Measurements from ENCODE around the gene WDR81.

GRCh38 chr17:1752425-1753262 is 28.1 kb downstream of the WDR81 start:
- no peak for TF ChIP-seq CTCF (tag by site-specific recombination; IDR thresholded peaks at IDR 0.05)
- TF ChIP-seq, protein P1, sequence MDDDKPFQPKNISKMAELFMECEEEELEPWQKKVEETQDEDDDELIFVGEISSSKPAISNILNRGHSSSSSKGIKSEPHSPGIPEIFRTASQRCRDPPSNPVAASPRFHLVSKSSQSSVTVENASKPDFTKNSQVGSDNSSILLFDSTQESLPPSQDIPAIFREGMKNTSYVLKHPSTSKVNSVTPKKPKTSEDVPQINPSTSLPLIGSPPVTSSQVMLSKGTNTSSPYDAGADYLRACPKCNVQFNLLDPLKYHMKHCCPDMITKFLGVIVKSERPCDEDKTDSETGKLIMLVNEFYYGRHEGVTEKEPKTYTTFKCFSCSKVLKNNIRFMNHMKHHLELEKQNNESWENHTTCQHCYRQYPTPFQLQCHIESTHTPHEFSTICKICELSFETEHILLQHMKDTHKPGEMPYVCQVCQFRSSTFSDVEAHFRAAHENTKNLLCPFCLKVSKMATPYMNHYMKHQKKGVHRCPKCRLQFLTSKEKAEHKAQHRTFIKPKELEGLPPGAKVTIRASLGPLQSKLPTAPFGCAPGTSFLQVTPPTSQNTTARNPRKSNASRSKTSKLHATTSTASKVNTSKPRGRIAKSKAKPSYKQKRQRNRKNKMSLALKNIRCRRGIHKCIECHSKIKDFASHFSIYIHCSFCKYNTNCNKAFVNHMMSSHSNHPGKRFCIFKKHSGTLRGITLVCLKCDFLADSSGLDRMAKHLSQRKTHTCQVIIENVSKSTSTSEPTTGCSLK (tag by site-specific recombination; IDR thresholded peaks at IDR 0.05) = no peak
- no peak for TF ChIP-seq TRIM28 (IDR thresholded peaks at IDR 0.05; ENCODE audit: borderline replicate concordance, low read length)
- TF ChIP-seq ZNF785 (tag by site-specific recombination; IDR thresholded peaks at IDR 0.05) = no peak
- no peak for TF ChIP-seq ZNF335 (tag by site-specific recombination; conservative IDR thresholded peaks at IDR 0.05)
- no peak for TF ChIP-seq HOXA7 (CRISPR knock-in tag; IDR thresholded peaks at IDR 0.05; ENCODE audit: borderline replicate concordance)

Data from HEK293 (cell line).